Activated CD8-positive, alpha-beta T cell treated with anti-CD3 and anti-CD28 coated beads for 36 hours (primary cell): Measurements from ENCODE around the gene RIC8B. TPM values are rescaled to one million over a fixed set of nuclear protein-coding genes. Genes with fewer than 3 reads are reported as not detected.

ENCODE experiments used
- ATAC-seq: fragments of 200-7000 bp; cut with Tn5 transposase; one replicate; pipeline ENCODE4 v1.10.0; 2021; ENCODE audit warnings: mild to moderate bottlenecking, moderate library complexity
- CTCF ChIA-PET: fragments of 350-600 bp; sonication (Branson Sonifier 250); formaldehyde crosslinking; loops from one replicate; lab custom pipeline; 2021; ENCODE audit warnings: antibody characterized with exemption; lab: Charles Lee
- POLR2A ChIA-PET: fragments of 350-600 bp; sonication (Branson Sonifier 250); formaldehyde crosslinking; loops from one replicate; lab custom pipeline; 2021; ENCODE audit warnings: antibody characterized with exemption; lab: Charles Lee
- DNase-seq: peaks from one replicate; pipeline ENCODE4 v3.0.0-alpha.2; 2020
- H3K27ac Mint-ChIP-seq: one replicate; pipeline ENCODE4 v1.8.0; 2021; ENCODE audit warnings: mild to moderate bottlenecking, mixed read lengths
- H3K27me3 Mint-ChIP-seq: one replicate; pipeline ENCODE4 v1.8.0; 2021; ENCODE audit warnings: mixed read lengths
- H3K36me3 Mint-ChIP-seq: one replicate; pipeline ENCODE4 v1.8.0; 2021; ENCODE audit warnings: low read depth, mixed read lengths
- H3K4me1 Mint-ChIP-seq: one replicate; pipeline ENCODE4 v1.8.0; 2021; ENCODE audit warnings: low read depth, mixed read lengths
- H3K4me3 Mint-ChIP-seq: one replicate; pipeline ENCODE4 v1.8.0; 2021; ENCODE audit warnings: mild to moderate bottlenecking, moderate library complexity, mixed read lengths
- H3K9me3 Mint-ChIP-seq: one replicate; pipeline ENCODE4 v1.8.0; 2021; ENCODE audit warnings: mixed read lengths
- intact Hi-C: fragments of 100-400 bp; cut with micrococcal nuclease; formaldehyde crosslinking; loops from one replicate; pipeline ENCODE4 v1.10.0; 2022
- total RNA-seq, 2 experiments: library from RNA; stranded (reverse); gene quantifications; one replicate each; pipeline ENCODE4 v1.2.3, GENCODE V29; 2021
- TF ChIP-seq, protein P1 (sequence below): fragments of 200-600 bp; IDR thresholded peaks from one replicate; pipeline ENCODE4 v1.8.0; 2022; ENCODE audit warnings: antibody characterized with exemption, mild to moderate bottlenecking

Gene RIC8B
- total RNA-seq, 2 experiments from 2014 or later = 10.4 to 11.0 TPM

- no peaks in the 10 kb centered on the region for H3K27me3 Mint-ChIP-seq
- ChIA-PET POLR2A (no interaction called here), CTCF (interaction anchor here (3.0 kb wide), 1 partner anchor 11 kb away, joined by 9 read pairs; no protein-coding TSS in a partner anchor)
- peaks cover 11% of the 10 kb centered on the region for H3K36me3 Mint-ChIP-seq
- TF ChIP-seq, protein P1, sequence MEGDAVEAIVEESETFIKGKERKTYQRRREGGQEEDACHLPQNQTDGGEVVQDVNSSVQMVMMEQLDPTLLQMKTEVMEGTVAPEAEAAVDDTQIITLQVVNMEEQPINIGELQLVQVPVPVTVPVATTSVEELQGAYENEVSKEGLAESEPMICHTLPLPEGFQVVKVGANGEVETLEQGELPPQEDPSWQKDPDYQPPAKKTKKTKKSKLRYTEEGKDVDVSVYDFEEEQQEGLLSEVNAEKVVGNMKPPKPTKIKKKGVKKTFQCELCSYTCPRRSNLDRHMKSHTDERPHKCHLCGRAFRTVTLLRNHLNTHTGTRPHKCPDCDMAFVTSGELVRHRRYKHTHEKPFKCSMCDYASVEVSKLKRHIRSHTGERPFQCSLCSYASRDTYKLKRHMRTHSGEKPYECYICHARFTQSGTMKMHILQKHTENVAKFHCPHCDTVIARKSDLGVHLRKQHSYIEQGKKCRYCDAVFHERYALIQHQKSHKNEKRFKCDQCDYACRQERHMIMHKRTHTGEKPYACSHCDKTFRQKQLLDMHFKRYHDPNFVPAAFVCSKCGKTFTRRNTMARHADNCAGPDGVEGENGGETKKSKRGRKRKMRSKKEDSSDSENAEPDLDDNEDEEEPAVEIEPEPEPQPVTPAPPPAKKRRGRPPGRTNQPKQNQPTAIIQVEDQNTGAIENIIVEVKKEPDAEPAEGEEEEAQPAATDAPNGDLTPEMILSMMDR = no peak
- no peak for DNase-seq
- intact Hi-C loops = no loop called here
- no peak overlapping the region for H3K4me3 Mint-ChIP-seq
- H3K9me3 Mint-ChIP-seq = no peaks in the 10 kb centered on the region
- peaks cover 13% of the 10 kb centered on the region for H3K4me1 Mint-ChIP-seq
- H3K27ac Mint-ChIP-seq = no peak overlapping the region
- no peak for ATAC-seq
Observed at GRCh38 chr12:106873983-106874382, 99.5 kb downstream of the RIC8B start.

DNA sequence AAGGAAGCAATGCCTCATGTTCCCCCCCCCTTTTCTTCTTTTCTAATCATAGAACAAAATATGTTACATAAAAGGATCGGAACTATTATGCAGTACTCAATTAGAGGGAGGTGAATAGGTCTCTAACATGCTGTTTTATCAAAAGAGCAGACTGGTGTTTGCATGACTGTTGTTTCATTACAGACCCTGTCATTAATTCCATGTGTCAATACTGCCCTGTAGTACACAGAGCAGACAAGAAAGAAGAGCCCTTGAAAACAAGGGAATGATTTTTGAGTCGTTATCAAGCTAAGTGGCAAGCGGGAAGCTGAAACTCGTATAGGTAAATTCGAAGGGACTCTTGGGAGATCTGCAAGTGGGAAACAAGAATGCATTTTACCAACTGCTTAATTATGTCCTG, 104.3 kb downstream of the RIC8B start:
- Mint-ChIP-seq H3K27ac (no peak overlapping the region), H3K27me3 (no peaks in the 10 kb centered on the region), H3K4me3 (no peak overlapping the region), H3K9me3 (no peaks in the 10 kb centered on the region), H3K4me1 (no peaks in the 10 kb centered on the region), H3K36me3 (peaks cover 12% of the 10 kb centered on the region)
- DNase-seq (no peak), ATAC-seq (no peak)
- ChIA-PET CTCF (no interaction called here), POLR2A (no interaction called here)
- intact Hi-C loops = no loop called here
- TF ChIP-seq, protein P1 = no peak

DNA sequence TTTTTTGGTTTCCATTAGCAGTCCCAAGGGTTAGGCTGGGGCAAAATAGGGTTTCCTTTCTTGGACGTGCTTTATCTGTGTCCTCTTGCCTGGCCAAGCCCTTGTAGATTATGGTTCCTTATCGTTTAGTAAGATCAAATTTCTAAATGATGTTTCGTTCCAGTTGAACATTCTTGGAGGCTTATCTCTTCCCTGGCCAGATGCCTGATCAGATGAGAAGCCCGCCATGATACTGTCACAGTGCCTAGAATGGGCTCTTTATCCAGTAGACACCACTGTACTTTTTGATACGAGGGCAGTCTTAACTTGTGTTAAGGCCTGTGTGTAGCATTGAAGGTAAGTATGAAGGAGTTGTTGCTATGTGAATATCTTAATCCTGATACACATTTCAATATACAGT, 105.1 kb downstream of the RIC8B start:
- Mint-ChIP-seq H3K27ac (no peak overlapping the region), H3K27me3 (no peaks in the 10 kb centered on the region), H3K9me3 (no peaks in the 10 kb centered on the region), H3K4me1 (no peaks in the 10 kb centered on the region), H3K4me3 (no peak overlapping the region), H3K36me3 (peaks cover 12% of the 10 kb centered on the region)
- intact Hi-C loops = no loop called here
- ChIA-PET POLR2A (no interaction called here), CTCF (no interaction called here)
- ATAC-seq (no peak), DNase-seq (no peak)
- TF ChIP-seq, protein P1 = no peak

DNA sequence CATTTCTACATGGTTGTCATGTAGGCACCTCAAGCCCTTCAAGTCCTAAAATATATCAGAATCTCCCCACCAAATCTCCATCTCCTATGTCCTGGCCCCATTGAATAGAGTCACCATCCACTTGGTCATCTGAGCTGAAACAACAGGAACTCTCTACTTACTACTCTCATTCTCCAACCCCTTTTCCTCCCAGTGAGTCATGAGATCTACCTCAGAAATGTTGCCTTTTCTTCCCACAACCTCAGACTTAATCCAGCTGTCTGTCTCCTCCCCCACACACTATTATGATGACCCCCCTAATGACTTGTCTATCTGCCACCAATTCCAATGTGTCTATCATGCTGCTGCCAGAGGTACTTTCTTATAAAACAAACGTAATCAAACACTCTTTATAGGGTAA, 108.9 kb downstream of the RIC8B start:
- Mint-ChIP-seq H3K4me3 (no peak overlapping the region), H3K4me1 (no peaks in the 10 kb centered on the region), H3K27me3 (no peaks in the 10 kb centered on the region), H3K36me3 (peaks cover 12% of the 10 kb centered on the region), H3K27ac (no peak overlapping the region), H3K9me3 (no peaks in the 10 kb centered on the region)
- TF ChIP-seq, protein P1 = no peak
- no peak for DNase-seq
- ChIA-PET POLR2A (no interaction called here), CTCF (interaction anchor here (1.2 to 3.6 kb wide), 2 partner anchors 9 to 12 kb away, joined by 4 to 9 read pairs; no protein-coding TSS in a partner anchor)
- ATAC-seq = no peak
- intact Hi-C loops = no loop called here

DNA sequence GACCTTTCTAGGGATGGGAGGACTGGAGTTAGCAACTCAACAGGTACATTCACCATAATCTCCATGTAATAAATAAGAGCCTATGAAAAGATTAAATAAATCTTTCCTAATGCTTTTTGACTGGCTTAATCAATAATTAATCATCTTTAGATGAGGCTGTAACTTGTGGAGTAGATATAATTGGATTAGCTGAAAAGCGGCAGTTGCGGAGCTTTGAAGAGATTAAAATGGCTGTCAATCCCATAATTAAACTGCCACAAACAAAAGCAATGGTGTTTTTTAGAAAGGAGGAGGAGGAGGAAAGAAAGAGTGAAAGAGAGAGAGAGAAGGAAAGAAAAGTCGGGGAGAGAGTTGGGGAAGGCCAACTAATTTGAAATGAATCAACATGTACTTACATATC, 110.5 kb downstream of the RIC8B start:
- Mint-ChIP-seq H3K27ac (no peak overlapping the region), H3K9me3 (no peaks in the 10 kb centered on the region), H3K4me3 (no peak overlapping the region), H3K4me1 (no peaks in the 10 kb centered on the region), H3K27me3 (no peaks in the 10 kb centered on the region), H3K36me3 (peaks cover 12% of the 10 kb centered on the region)
- POLR2A ChIA-PET = no interaction called here
- no peak for ATAC-seq
- DNase-seq = no peak
- intact Hi-C loops = no loop called here
- CTCF ChIA-PET = interaction anchor here (0.8 to 3.6 kb wide), 3 partner anchors 11 to 118 kb away, joined by 3 to 9 read pairs (median 4); no protein-coding TSS in a partner anchor
- TF ChIP-seq, protein P1 = no peak
